ENCODE data around the gene PSMD2.
"Not testable (repeated sequence)": the region's sequence is repeated elsewhere in the genome, so short reads cannot be mapped to it uniquely, and the experiment has no call there.

Gene PSMD2

DNA sequence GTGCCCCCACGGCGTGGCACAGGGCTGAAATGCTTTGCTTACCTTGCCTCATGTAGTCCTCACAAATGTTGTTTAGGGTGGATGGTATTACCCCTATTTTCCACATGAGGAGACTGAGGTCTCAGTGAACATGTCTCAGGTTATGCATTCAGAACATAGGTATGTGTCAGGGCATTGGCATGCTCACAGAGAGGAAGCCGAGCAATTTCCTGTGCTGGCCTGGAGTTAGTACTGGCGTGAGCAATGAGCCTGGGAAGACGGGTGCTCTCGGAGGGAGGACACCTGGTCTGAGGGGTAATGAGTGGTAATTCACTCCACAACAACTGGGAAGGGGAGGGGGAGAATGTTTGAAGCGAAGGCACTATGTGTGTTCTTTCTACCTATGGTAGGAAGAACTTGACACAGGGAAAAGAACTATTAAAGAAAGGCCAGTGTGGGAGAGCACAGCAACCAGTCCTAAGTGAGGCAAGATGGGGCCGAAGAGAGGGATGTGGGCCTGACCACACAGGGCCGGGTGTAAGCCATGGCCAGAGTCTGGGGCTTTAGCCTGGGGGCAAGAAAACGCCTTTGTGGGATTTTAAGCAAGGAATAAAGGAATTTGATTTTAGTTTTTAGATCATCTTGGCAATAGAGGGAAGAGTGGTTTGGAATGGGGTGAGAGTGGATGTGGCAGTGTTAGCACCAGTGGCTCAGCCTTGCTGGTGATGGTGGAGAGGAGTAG lies 33.5 kb downstream of the PSMD2 start:
- Histone ChIP-seq H2AFZ (ENCODE audit: low read depth, low read length) (no peak overlapping the region), H3K4me3 (ENCODE audit: low read length) (no peak overlapping the region), H3K27me3 (ENCODE audit: insufficient read depth, low read length) (no peaks in the 10 kb centered on the region), H3K9me3 (ENCODE audit: low read length) (no peaks in the 10 kb centered on the region), H3K36me3 (ENCODE audit: insufficient read depth, low read length) (peaks cover 64% of the 10 kb centered on the region), H3K4me1 (ENCODE audit: insufficient read depth, low read length) (peaks cover 14% of the 10 kb centered on the region)

DNA sequence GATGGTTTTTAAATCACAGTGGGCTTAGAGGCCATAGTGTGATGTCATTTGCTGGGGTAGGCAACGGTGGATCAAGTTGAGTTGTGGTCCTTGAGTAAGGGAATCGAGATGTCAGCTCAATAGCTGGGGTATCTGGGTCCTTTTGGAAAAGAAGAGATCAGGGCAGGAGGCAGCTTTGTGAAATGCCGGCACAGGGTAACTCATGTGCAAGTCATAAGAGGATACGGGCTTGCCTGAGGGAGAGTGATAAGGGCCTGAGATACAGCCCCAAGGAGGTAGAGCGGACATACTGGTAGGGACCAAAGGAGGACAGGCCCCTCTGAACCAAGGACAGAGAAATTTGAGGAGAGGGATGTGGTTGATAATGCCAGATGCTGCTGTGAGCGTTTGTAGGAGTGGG lies 34.1 kb downstream of the PSMD2 start:
- Histone ChIP-seq H2AFZ (ENCODE audit: low read depth, low read length) (no peak overlapping the region), H3K27me3 (ENCODE audit: insufficient read depth, low read length) (no peaks in the 10 kb centered on the region), H3K36me3 (ENCODE audit: insufficient read depth, low read length) (peaks cover 58% of the 10 kb centered on the region), H3K4me1 (ENCODE audit: insufficient read depth, low read length) (peaks cover 20% of the 10 kb centered on the region), H3K4me3 (ENCODE audit: low read length) (no peak overlapping the region), H3K9me3 (ENCODE audit: low read length) (no peaks in the 10 kb centered on the region)

- Histone ChIP-seq H2AFZ (ENCODE audit: low read depth, low read length) (no peak overlapping the region), H3K4me3 (ENCODE audit: low read length) (no peak overlapping the region), H3K27me3 (ENCODE audit: insufficient read depth, low read length) (no peaks in the 10 kb centered on the region), H3K4me1 (ENCODE audit: insufficient read depth, low read length) (peaks cover 23% of the 10 kb centered on the region), H3K36me3 (ENCODE audit: insufficient read depth, low read length) (peaks cover 53% of the 10 kb centered on the region), H3K9me3 (ENCODE audit: low read length) (no peaks in the 10 kb centered on the region)
Measured at GRCh38 chr3:184333700-184334099, 34.7 kb downstream of the PSMD2 start.

- Histone ChIP-seq H2AFZ (ENCODE audit: low read depth, low read length) (no peak overlapping the region), H3K4me1 (ENCODE audit: insufficient read depth, low read length) (peaks cover 31% of the 10 kb centered on the region), H3K27me3 (ENCODE audit: insufficient read depth, low read length) (no peaks in the 10 kb centered on the region), H3K4me3 (ENCODE audit: low read length) (no peak overlapping the region), H3K9me3 (ENCODE audit: low read length) (no peaks in the 10 kb centered on the region), H3K36me3 (ENCODE audit: insufficient read depth, low read length) (peaks cover 46% of the 10 kb centered on the region)
Measured at GRCh38 chr3:184334470-184335158, 35.6 kb downstream of the PSMD2 start.

GRCh38 chr3:184335291-184335660 lies 36.2 kb downstream of the PSMD2 start:
- Histone ChIP-seq H3K4me1 (ENCODE audit: insufficient read depth, low read length) (peaks cover 33% of the 10 kb centered on the region), H3K27me3 (ENCODE audit: insufficient read depth, low read length) (no peaks in the 10 kb centered on the region), H2AFZ (ENCODE audit: low read depth, low read length) (no peak overlapping the region), H3K4me3 (ENCODE audit: low read length) (peak overlapping the region; percentile 63), H3K9me3 (ENCODE audit: low read length) (no peaks in the 10 kb centered on the region), H3K36me3 (ENCODE audit: insufficient read depth, low read length) (peaks cover 42% of the 10 kb centered on the region)

- Histone ChIP-seq H3K4me1 (ENCODE audit: insufficient read depth, low read length) (peaks cover 33% of the 10 kb centered on the region), H2AFZ (ENCODE audit: low read depth, low read length) (no peak overlapping the region), H3K9me3 (ENCODE audit: low read length) (no peaks in the 10 kb centered on the region), H3K36me3 (ENCODE audit: insufficient read depth, low read length) (peaks cover 39% of the 10 kb centered on the region), H3K4me3 (ENCODE audit: low read length) (peak overlapping the region; percentile 63), H3K27me3 (ENCODE audit: insufficient read depth, low read length) (no peaks in the 10 kb centered on the region)
Measured at GRCh38 chr3:184335661-184336546, 36.9 kb downstream of the PSMD2 start.

DNA sequence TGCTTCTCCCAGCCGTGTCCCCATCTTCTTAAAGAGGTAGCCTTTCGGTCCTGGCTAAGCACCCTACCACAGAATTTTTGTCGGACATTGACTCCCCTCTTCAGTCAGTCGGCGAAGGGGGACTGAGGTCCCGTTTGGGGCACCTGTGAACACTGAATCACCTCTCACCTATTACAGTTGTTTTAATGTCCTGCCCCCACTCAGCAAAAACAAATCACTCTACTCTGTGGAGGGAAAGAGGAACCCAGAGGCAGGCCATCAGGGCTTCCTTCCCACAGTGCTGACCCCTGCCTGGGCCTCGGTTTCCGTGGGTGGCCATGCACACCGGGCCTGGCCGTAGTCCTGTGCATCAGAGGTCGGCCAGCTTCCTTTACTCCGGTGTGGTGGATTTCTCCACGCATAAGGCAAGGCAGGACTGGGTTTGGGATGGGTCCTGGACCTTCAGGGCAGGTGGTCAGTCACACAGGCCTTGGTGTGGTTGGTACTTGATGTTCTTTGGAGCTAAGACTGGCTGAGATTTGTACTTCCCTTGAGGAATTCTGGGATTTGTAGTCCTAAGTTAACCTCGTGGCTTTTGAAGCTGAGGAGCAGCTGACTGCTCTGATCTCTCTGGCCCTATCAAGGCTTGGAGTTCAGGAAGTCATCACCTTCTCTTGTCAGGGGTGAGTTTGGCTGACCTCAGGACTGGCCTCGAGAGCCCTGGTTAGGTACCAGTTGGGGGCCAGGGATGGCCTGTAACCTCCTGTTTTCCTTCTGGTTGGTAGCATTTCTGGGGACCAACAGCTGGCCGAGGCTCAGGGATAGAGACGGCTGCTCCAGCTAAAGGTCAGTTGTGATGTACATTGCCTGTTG lies 37.7 kb downstream of the PSMD2 start:
- Histone ChIP-seq H3K4me3 (ENCODE audit: low read length) (peak overlapping the region; percentile 63), H3K4me1 (ENCODE audit: insufficient read depth, low read length) (peaks cover 33% of the 10 kb centered on the region), H2AFZ (ENCODE audit: low read depth, low read length) (no peak overlapping the region), H3K27me3 (ENCODE audit: insufficient read depth, low read length) (no peaks in the 10 kb centered on the region), H3K9me3 (ENCODE audit: low read length) (no peaks in the 10 kb centered on the region), H3K36me3 (ENCODE audit: insufficient read depth, low read length) (peaks cover 33% of the 10 kb centered on the region)

DNA sequence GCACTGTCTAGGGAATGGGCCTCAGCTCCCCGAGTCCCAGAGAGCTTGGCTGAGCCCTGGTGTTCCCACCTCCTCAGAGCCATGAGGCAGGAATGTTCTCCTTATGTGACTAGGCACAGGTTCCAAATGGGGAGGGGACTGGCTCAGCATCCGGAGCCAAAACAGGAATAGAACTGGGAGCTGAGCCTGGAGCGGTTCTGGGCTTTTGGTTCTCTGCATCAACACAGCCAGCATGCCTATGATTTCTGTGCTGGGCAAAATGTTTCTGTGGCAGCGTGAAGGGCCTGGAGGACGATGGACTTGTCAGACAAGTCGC lies 38.3 kb downstream of the PSMD2 start, which contains the start of gene FAM131A:
Gene FAM131A (plus strand): TSS at position 202 of the 316 bp plus-strand sequence. CDS start 31 bp downstream, at position 233.
- H2AFZ ChIP-seq (ENCODE audit: low read depth, low read length): no peak within 1 kb of the TSS
- no peaks in the 10 kb centered on the region for H3K27me3 ChIP-seq (ENCODE audit: insufficient read depth, low read length)
- H3K9me3 ChIP-seq (ENCODE audit: low read length): no peaks in the 10 kb centered on the region
- peaks cover 33% of the 10 kb centered on the region for H3K4me1 ChIP-seq (ENCODE audit: insufficient read depth, low read length)
- peaks cover 29% of the 10 kb centered on the region for H3K36me3 ChIP-seq (ENCODE audit: insufficient read depth, low read length)
- H3K4me3 ChIP-seq (ENCODE audit: low read length): peak within 1 kb of the TSS; percentile 63

- Histone ChIP-seq H3K9me3 (ENCODE audit: low read length) (no peaks in the 10 kb centered on the region), H3K4me3 (ENCODE audit: low read length) (peak overlapping the region; percentile 10), H3K27me3 (ENCODE audit: insufficient read depth, low read length) (no peaks in the 10 kb centered on the region), H3K36me3 (ENCODE audit: insufficient read depth, low read length) (peaks cover 28% of the 10 kb centered on the region), H2AFZ (ENCODE audit: low read depth, low read length) (no peak overlapping the region), H3K4me1 (ENCODE audit: insufficient read depth, low read length) (peaks cover 33% of the 10 kb centered on the region)
Measured at GRCh38 chr3:184337981-184338380, 38.9 kb downstream of the PSMD2 start.

DNA sequence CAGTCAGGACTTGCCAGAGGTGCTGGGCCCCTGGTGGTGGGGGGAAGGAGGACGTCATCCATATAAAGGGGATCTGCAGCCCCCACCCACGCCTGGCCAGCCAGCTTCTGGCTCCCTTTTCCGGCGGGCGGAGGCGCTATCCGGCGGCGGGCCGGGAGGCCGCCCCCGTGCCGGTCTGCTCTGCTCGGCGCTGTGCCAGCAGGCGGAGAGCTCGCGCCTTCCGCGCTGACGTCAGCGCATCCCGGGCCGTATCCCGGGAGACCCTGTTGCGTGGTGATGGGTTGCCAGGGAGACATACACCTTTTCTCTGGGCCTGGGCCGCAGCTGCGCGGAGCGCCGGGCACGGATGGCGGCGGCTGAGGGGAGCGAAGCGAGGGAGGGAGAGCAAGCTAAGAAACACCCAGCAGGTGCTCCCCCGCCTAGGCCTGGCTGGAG lies 39.5 kb downstream of the PSMD2 start:
- Histone ChIP-seq H3K4me3 (ENCODE audit: low read length) (peak overlapping the region; percentile 43), H3K27me3 (ENCODE audit: insufficient read depth, low read length) (no peaks in the 10 kb centered on the region), H2AFZ (ENCODE audit: low read depth, low read length) (no peak overlapping the region), H3K9me3 (ENCODE audit: low read length) (no peaks in the 10 kb centered on the region), H3K36me3 (ENCODE audit: insufficient read depth, low read length) (peaks cover 30% of the 10 kb centered on the region), H3K4me1 (ENCODE audit: insufficient read depth, low read length) (peaks cover 33% of the 10 kb centered on the region)

- Histone ChIP-seq H3K4me1 (ENCODE audit: insufficient read depth, low read length) (peaks cover 33% of the 10 kb centered on the region), H3K27me3 (ENCODE audit: insufficient read depth, low read length) (no peaks in the 10 kb centered on the region), H3K36me3 (ENCODE audit: insufficient read depth, low read length) (peaks cover 28% of the 10 kb centered on the region), H2AFZ (ENCODE audit: low read depth, low read length) (no peak overlapping the region), H3K9me3 (ENCODE audit: low read length) (no peaks in the 10 kb centered on the region), H3K4me3 (ENCODE audit: low read length) (peak overlapping the region; percentile 43)
Measured at GRCh38 chr3:184339001-184339400, 40.0 kb downstream of the PSMD2 start.

GRCh38 chr3:184339451-184340135 lies 40.6 kb downstream of the PSMD2 start:
- peaks cover 22% of the 10 kb centered on the region for H3K36me3 ChIP-seq (ENCODE audit: insufficient read depth, low read length)
- not testable (repeated sequence) for H3K27me3 ChIP-seq (ENCODE audit: insufficient read depth, low read length); H3K4me3 ChIP-seq (ENCODE audit: low read length); H3K9me3 ChIP-seq (ENCODE audit: low read length); H2AFZ ChIP-seq (ENCODE audit: low read depth, low read length)
- peaks cover 33% of the 10 kb centered on the region for H3K4me1 ChIP-seq (ENCODE audit: insufficient read depth, low read length)

All from neuron (in vitro differentiated cells).